Measurements from ENCODE around the gene SGMS1.

The SGMS1 gene

DNA sequence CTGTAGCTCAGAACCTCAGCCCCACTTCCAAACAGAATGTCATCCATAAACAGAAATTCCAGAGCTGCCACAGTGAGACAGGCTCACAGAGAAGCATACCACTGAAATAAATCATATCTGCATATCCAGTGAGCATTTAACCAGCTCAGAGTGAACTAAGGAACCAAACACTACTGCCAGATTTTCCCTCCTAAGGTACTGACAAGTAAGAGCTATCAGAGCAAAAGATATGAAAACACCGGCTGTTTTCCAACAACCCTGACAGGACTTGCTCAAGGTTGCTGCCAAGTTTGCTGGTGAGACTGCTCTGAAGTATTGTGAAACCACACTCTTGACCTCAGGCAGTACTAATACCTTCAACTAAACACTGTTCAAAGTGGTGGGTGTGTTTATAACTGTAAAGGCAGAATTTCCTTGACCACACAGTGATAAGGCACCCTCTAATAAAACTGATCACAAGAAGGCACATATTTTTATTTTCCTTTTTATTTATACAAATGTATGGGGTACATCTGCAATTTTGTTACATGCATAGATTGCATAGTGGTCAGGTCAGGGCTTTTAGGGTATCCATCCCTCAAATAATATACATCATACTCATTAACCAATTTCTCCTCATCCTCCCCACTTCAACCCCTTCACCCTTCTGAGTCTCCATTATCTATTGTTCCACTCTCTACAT is 18.3 kb downstream of the SGMS1 start:
- DNase-seq, result no peak

DNA sequence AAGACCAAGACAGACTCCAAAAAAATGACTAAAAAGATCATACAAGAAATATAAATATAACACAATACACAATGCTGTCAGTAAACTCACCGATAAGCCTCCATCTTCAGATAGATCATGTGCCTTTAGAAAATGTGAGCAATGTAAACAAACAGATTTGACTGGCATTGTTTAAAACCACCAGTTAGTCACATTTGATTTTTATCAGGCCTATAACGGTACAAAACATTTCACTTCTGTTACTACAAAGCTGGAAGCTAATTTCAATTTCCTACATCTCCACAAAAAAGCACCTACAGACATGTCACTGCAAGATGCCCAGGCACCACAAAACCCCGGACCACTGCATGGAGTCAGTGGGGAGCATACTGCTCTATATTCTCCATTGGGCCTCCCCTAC is 18.9 kb downstream of the SGMS1 start:
- DNase-seq, result no peak

DNA sequence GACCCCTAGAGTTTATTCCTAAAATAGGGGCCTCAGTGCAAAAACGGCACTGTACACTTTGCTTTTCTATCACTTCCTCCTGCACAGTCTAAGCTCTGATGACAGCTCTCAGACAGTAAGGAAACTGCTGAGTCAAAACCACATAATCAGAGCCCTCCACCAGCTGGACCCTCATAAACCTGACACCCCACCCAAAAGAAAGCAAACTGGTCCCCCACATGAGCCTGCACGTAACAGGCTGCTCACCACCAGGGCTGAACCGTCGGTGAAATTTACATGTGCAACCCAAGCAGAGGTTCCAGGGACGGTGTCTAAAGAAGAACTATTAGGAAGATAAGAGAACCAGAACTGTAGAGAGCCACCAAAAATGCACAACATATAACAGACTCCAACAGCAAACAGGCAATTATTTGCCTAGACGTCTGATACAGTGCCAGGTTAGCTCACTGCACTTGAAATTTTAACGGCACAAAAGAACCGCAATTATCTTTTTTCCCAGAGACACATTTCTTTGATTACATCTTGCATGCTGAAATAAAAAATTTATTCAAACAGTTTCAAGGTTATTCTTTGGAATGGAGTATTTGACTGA is 19.6 kb downstream of the SGMS1 start:
- no peak for DNase-seq

DNA sequence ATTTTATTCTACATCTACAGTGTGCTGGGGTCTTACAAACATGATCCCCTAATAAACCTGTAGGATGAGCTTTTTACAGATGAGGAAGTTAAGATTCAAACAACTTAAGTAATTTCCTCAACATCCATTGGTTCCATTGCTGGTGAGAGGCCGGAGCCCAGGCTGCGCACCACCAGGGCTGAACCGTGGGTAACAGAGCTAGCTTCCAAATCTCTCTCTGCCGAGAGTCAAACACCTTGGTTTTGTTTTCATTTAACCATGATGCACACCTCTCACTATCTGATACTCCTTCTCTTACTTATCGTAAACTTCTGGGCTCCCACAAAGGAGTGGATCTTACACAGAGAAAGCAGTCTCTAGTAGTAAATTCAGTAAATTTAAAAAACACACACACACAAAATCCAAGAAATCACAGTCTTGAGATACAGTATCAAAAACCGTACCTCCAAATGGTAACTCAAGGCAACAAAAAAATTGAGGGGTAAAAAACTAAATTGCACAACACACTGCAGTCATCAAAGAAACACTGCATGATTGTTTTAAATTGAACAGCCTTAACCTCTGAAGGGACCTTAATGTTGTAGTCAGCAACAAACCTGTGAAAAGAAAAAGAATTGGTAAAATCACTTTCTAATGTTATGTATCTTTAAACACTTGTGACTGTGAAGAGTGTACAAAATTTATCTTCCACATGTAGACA is 20.5 kb downstream of the SGMS1 start:
- DNase-seq, result no peak

DNA sequence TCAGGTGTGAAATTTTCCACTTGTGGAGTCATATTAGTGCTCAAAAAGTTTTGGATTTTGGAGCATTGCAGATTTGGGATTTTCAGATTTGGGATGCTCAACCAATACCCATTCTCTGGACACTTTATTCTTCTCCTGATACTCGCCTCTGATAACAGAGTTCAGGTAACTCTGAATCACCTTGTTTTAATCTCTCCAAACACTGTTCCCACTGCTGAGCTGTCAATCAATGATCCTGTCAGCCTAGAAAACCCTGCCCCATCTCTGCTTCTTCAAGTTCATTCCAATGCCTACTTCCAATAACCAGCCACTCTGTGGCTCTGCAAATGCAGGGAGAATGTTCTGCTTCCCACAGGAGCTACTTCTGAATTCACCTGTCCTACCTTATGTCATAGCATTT is 21.8 kb downstream of the SGMS1 start:
- no peak for DNase-seq

DNA sequence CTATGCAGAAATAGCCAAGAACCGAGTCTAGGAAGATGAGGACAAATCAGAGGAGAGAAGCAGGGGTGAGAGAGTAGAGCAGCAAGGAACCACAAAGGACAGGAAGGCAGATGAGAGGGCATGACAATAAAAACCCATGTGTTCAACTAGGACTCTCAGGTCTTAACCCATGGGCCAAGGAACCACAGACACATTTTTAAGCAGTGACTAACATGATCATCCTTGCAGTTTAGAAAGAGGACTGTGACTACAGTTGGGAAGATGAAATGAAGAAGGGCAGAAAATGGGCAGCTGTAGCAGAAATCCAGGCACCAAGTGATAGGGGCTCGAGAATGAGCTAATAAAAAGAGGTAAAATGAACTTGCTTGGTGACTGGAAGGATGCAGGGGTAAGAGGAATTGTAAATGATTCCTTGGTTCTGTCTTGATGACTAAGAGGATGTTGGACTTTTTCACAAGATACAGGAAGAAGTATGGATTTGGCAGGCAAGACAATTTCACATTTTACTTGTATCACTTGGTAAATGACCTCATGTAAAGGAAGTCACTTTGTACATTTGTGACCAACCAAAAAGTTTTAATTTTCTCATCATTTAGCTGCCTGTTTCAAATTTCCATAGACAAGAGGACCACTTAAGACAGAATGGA is 22.8 kb downstream of the SGMS1 start:
- no peak for DNase-seq

DNA sequence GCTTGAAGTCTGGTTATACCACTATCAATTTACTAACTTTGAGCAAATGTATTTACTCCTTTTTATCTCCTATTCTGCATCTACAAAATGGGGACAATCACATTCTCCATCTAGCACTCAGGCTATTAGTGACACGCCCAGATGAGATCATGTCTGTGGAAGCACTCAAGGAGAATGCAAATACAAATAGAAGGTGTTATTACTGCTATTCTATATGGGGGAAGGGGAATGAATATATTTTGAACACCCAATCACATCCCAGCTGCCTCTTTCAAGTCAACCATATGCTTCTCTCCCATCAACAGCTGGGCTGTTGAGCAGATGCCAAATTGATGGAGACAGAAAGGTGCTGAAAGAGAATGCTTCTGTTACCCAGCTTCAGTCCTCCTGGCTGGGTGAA is 23.5 kb downstream of the SGMS1 start:
- no peak for DNase-seq

DNA sequence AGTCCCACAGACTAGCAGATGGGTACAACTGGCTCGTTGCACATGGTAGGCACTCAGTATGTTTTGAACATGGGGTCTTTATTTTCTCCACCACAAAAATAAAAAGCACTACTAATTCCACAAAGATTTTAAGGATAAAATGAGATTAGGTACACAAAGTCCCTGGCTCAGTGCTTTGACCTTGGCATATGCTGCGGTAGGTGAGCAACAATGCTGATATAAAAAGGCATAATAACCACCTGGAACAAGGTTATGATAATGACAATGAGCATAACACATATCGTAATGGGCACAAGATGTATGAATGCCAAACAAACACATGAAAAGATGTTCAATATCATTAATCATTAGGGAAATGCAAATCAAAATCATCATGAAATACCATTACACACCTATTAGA is 26.9 kb downstream of the SGMS1 start:
- no peak for DNase-seq

DNA sequence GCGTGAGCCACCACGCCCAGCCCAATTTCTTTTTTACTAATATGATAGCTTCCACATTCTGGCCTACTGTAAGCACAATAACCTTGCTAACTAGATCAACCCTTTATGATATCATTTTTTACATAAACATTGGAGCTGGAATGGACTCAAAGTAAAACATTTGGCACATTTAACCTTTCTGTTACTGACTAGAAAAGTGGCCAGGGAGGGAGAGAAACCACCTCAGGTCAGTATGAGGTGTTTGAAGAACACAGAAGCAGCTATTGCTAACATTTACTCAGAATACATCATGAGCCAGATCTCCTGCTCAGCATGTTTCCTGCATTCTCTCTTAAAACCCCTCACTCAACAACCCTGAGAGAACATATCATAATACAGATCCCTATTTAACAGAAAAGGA is 27.3 kb downstream of the SGMS1 start:
- no peak for DNase-seq

DNA sequence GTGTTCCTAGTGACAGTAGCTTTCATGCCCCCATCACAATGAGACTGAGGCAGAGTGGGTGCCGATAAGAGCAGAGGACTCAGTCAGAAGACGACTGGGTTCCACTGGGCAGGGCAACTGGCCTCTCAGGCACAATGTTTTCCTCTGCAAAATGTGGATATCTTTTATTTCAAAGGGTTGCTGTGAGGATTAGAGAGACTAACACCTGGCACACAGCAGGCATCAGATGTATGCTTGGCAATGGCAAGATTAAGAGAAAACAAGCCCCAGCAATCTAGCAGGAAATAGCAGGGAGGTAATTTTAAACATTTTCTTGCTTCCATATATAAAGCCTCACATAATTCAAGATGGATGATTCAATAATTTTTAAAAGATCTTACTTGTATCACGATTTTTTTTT is 28.0 kb downstream of the SGMS1 start:
- DNase-seq, result no peak

DNA sequence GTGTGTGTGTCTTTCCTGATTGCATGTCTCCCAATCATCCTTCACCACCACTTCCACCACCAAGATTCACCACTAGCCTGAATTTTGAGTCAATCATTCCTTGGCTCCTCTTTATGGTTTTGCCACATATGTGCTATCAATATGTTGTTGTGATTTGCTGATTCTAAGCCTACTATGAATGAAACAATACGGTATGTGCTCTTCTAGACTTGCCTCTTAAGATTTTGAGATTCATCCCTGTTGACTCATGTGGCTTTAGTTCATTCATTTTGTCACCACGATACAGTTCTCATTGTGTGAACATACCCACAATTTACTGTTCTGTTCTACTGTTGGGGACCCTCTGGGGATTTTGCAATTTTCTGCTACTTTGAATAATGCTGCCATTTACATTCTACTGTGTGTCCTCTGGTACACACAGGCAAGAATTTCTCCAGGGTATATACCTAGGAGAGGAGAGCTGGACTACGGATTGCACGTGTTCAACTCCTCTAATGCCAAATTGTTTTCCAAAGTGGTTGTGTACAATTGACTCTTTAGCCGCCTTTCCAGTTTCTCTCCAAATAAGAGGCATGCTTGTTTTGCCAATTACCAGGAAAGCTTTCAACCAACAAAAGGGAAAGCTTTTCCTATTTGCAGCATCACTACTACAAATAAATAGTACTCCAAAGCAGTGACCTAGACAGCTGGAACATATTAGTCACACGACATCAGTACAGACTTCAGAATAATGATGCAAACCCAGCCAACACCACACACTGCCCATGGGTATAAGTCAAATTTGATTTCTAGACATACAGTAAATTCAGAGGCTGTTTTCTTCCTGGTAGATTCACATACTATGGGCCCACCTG is 30.0 kb downstream of the SGMS1 start:
- DNase-seq, result no peak

DNA sequence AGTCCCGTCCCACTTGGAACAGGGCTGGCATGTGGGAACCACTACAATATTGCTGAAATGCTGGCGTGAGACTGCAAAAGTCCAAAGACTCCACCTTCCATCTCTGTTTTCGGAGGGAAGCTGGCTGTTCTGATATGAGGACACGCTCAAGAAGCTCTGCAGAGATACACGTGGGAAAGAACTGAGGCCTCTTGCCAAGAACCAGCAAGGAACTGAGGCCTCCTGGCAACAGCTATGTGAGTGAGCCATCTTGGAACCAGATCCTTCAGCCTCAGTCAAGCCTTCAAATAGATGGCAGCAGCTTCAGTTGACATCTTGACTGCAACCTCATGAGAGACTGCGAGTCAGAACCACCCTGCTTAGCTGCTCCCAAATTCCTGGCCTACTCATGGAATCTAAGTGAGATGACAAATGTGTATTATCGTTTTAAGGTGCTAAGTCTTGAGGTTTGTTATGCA is 30.8 kb downstream of the SGMS1 start:
- no peak for DNase-seq

DNA sequence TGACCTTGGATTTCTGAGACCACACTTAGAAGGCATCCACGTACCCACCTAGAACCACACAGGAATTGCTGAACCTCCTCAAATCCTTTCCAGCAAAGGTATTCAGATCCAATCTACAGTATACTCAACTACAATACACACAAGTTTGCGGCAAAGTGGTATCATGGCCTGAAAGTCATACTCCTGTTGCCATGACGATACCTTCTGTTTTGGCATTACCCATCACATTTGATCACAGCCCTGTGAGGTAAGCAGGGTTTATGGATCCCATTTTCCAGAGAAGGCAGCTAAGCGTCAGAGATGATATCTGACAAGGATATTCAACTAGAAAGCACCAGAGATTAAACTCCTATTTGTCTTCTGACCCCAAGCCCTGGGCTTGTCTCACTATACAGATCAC is 32.8 kb downstream of the SGMS1 start:
- DNase-seq, result no peak

DNA sequence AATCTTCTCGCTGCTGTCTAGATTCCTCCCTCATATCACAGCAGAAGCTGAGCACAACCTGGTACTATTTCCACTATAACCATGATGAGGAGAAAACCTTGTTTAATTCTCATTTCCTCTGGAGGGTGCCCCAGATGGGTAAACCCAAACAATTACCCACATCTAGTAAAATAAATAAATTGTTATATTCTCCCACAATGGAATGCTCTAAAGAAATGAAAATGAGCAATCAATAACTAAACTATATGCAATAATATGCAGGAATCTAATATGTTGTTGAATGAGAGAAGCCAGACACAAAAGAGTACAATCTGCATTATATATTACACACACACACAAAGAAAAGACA is 37.0 kb downstream of the SGMS1 start:
- DNase-seq, result no peak

DNA sequence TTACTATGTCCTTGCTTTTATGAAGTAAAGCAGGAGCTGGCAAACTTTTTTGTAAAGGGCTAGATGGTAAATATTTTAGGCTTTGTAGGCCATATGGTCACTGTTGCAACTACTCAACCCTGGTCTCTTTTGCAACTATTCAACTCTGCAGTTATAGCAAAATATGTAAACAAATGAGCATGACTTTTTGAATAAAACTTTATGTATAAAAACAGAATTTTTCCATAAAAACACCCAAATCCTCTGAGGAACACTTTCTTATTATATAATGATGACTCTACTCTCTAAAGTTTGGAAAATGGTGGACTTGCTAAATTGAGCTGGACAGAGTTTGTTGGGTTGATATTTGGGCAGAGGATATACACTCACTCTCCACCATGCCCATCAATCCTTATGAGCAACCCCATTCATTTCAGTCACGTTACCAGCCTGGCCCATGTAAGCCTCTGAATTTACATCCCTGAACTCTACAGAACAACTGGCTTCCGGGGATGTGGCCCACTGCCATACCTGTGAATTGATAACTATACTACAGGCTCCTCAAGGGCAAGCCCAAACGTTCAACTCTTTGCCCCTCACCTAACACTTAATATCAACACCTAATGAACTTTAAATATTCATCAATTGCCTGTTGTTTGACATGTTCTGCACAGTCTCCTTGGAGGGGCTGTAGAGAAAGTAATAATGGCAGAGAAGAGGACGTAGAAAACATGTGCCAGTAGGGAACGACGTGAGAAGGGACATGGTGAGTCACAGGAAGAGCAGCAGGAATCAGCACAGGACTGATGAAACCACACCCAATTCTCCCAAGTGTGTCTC is 37.6 kb downstream of the SGMS1 start:
- DNase-seq, result no peak

DNA sequence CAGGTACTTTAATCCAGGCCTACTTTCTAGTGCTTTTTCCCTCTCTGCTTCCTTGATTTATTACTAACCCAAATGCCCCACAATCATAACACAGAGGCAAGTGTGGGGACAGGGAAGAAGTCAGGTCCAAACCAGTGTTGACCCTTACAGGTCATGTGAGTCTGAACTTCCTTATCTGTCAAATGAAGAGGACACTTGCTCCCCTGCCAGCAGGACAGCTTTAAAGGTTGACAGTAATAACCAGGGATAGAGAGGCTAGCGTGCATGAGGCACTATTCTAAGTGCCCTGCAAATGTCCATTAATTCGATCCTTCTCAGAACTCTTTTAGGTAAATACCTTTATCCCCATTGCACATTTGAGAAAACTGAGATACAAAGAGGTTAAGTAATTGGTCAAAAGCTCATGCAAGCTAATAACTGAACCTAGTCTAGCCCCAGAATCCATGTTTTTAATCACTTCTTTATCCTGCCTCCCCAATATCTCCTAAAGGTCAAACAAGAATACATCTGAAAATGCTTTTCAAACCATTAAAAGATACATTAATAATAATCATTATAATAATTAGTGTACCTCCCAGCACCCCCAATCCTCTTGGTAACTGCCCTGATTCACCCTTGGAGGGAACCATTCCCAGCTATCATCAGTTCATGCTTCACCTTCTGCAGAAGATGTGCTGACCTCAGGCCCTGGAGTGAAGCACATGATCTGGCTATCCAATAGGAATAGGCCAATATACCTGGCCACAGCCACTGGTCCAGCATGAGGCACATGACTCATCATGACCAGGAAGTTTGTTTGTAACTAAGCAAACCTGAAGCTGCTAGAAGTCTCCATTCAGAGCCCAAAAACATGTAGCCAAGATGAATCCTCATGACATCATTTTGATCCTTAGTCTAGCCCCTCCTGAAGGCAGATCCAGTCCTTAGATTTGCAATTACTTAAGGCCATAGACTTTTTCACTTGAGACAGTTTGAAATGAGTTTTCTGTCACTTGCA is 40.7 kb downstream of the SGMS1 start:
- no peak for DNase-seq

DNA sequence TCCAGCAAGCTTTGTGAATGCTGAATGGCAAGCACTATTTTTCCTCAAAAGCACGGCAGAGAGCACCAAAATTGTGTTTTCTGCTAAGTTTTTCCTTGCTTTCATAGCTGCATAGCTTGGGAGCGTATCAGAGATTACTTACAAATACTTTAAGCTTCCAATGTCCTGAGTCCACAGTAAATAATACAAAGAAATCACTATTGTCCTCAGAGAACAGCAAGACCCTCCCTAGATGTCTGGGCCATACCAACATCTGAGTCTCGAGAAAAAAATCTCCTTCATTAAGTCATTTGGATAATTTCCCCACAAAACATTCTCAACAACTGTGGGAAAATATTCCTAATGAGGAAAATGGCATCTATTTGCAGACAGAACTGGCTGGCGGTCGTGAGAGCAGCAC is 41.7 kb downstream of the SGMS1 start:
- DNase-seq, result no peak

DNA sequence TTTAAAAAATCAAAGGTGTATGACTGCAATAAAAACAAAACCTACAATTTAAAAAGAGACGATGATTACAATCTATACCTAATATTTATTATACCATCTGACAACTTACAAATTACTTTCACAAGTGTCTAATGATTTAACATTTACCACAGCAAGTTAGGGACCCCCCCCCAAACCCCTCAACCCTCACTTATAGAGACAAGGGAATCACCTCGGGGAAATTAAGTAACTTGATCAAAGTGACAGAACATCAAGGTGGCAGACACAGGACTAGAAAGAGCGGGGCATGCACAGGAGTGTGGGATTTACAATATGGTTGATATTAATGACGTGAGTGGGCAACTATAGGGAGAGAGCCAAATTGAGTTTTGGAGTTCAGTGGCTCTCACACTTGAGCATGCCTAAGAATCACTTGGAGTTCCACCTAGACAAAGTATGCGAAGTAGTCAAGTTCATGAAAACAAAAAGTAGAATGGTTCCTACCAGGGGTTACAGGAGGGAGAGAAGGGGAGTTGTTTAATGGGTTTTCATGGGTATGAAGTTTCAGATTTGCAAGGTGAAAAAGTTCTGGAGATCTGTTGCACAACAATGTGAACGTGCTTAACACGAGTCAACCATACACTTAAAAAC is 43.4 kb downstream of the SGMS1 start:
- no peak for DNase-seq

DNA sequence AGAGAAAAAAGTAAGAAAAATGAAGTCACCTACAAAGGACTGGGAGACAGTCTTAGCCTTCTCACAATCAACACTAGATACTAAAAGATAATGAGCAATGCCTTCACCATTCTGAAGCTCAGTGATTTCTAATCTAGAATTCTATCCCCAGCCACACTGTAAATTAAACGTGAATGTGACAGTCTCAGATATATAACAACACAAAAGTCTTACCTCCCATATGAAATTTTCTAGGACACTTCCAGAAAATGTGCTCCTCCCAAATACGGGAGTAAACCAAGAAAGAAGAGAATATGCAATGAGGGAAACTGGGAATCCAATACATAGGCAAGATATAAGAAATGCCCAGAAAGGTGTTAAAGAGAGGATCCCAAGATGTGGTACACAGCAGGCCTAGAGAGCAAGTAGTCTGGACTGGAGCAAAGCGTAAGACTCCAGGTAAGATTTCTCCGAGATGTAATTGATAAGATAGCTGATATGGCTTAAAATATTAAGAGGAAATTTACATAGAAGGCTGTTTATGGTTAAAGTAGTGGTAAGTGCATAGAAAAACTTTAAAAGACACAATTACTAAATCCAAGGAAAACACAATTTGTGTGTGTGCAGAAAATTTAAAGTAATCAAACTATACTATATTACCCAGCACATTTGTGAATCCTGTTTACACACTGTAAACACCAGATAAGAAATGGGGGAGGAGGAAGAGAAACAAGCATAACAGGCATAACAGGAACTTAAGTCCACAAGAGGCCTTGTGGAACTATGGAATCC is 44.1 kb downstream of the SGMS1 start:
- DNase-seq, result no peak

DNA sequence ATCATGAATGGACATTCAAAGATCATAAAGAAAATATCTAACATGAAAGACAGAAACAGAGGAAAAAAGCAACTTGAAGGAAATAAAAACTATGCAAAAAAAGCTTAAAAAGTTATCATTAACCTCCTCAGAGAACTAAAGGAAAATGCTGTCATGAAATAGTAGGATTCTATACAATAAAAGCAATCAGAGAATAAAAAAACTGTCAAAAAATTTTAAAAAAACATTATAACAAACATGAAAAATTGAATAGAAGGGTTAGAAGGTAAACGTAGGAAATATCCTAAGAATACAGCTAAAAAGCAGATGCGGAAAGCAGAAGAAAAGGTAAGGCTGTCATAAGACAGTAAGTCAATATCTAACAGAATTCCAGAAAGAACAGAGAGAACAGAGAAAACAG is 44.8 kb downstream of the SGMS1 start:
- DNase-seq, result no peak

Data from SIG-M5 (cell line).